Sigmoid colon (tissue), 7 donors: ENCODE data around the gene UBE2M. TPM values are rescaled to one million over a fixed set of nuclear protein-coding genes. Genes with fewer than 3 reads are reported as not detected.

Experiments used
- DNase-seq: peaks from one replicate; pipeline ENCODE4 v3.0.0-alpha.2; 2019
- H3K27ac ChIP-seq, 4 donors: fragments of 200-600 bp; sonication (generic); one replicate each; pipeline ENCODE4 v1.5.1; 2016 to 2019; ENCODE audit warnings: mild to moderate bottlenecking in 1 of 4
- H3K27me3 ChIP-seq, 3 donors: fragments of 200-600 bp; sonication (generic); one replicate each; pipeline ENCODE4 v1.5.1; 2019; ENCODE audit warnings: mild to moderate bottlenecking in 1 of 3
- H3K36me3 ChIP-seq, 4 donors: fragments of 200-600 bp; sonication (generic); one replicate each; pipeline ENCODE4 v1.5.1; 2016 to 2019
- H3K4me1 ChIP-seq, 4 donors: fragments of 200-600 bp; sonication (generic); one replicate each; pipeline ENCODE4 v1.5.1; 2017 to 2019
- H3K4me3 ChIP-seq, 4 donors: fragments of 200-600 bp; sonication (generic); one replicate each; pipeline ENCODE4 v1.5.1; 2017 to 2019; ENCODE audit warnings: mild to moderate bottlenecking in 2 of 4, moderate library complexity in 1 of 4
- H3K9me3 ChIP-seq, 4 donors: fragments of 200-600 bp in 3 of 4; sonication (generic) in 3 of 4; one replicate each; pipeline versions ENCODE4 v1.5.1 to v1.6.1; 2013 to 2019
- CTCF ChIP-seq, 4 experiments: fragments of 450-650 bp in 3 of 4; fragments of 200-600 bp in 1 of 4; IDR thresholded peaks; one replicate each; pipeline ENCODE4 v1.5.1; 2016 to 2019; ENCODE audit warnings: antibody characterized with exemption in 4 of 4, mild to moderate bottlenecking in 3 of 4, moderate library complexity in 2 of 4
- EP300 ChIP-seq, 4 donors: sonication (generic); formaldehyde crosslinking; IDR thresholded peaks; one replicate each; pipeline ENCODE4 v1.6.1; 2017; ENCODE audit warnings: antibody characterized with exemption in 4 of 4
- POLR2A ChIP-seq, 2 donors: fragments of 450-650 bp; IDR thresholded peaks; one replicate each; pipeline ENCODE4 v1.6.1; 2016; ENCODE audit warnings: antibody characterized with exemption in 2 of 2, mild to moderate bottlenecking in 2 of 2, moderate library complexity in 2 of 2
- POLR2AphosphoS5 ChIP-seq, 4 donors: sonication (generic); formaldehyde crosslinking; IDR thresholded peaks; one replicate each; pipeline ENCODE4 v1.6.1; 2017; ENCODE audit warnings: antibody characterized with exemption in 4 of 4
- WGBS, 2 donors: extraction: QIAGEN DNeasy Blood & Tissue Kit; methylation state at CpG; one replicate each; pipeline ENCODE4 v1.1.7; 2013; 5-methylcytosine and 5-hydroxymethylcytosine counted together
- intact Hi-C: fragments of 100-400 bp; cut with DNase I; formaldehyde crosslinking; loops from one replicate; pipeline ENCODE4 v1.15.1; 2023
- polyA plus RNA-seq, 3 donors: library from polyadenylated mRNA; stranded (reverse); fragments of 200-250 nt; gene quantifications; one replicate each; pipeline ENCODE4 v1.2.3, GENCODE V29; 2013
- total RNA-seq, 4 donors: library from RNA; depleted of rRNA; stranded (reverse); fragments of >200 nt; gene quantifications; one replicate each; pipeline ENCODE4 v1.1.0, GENCODE V29; 2016
- donor health status: healthy with polysubstance abuse.
- donor health status: Bipolar disorder and iron deficiency.
- donor health status: healthy.

UBE2M gene
- total and polyA plus RNA-seq, 7 donors, result 22.4 to 58.5 (median 37.5) TPM

- no peaks in the 10 kb centered on the region for H3K9me3 ChIP-seq
- H3K27ac ChIP-seq, result no peak overlapping the region
- H3K4me1 ChIP-seq, result peaks cover 0 to 56% (median 51%) of the 10 kb centered on the region in 4 donors
- intact Hi-C loops, result no loop called here
- TF ChIP-seq POLR2AphosphoS5 (IDR thresholded peaks at IDR 0.05) (no peak), POLR2A (IDR thresholded peaks at IDR 0.05) (no peak), EP300 (IDR thresholded peaks at IDR 0.05) (no peak), CTCF (IDR thresholded peaks at IDR 0.05) (no peak)
- no peak overlapping the region for H3K4me3 ChIP-seq
- no peaks in the 10 kb centered on the region for H3K27me3 ChIP-seq
- peak; percentile 59 for DNase-seq
- peaks cover 9 to 13% (median 11%) of the 10 kb centered on the region in 4 donors for H3K36me3 ChIP-seq
Observed at GRCh38 chr19:58560921-58561320, 2.5 kb upstream of the UBE2M start.

GRCh38 chr19:58560007-58560887 is 1.8 kb upstream of the UBE2M start:
- H3K36me3 ChIP-seq, result peaks cover 10 to 17% (median 13%) of the 10 kb centered on the region in 4 donors
- peak overlapping the region; percentile 99 to 100 (median 100) for H3K27ac ChIP-seq
- no peaks in the 10 kb centered on the region for H3K27me3 ChIP-seq
- H3K4me3 ChIP-seq, result peak overlapping the region in 3 of 4 donors; percentile 81 to 84 (median 83)
- peak; percentile 66 for DNase-seq
- 82 to 88% methylated on average over 8 of the region's 8 CpGs for WGBS, 2 donors
- TF ChIP-seq POLR2AphosphoS5 (IDR thresholded peaks at IDR 0.05) (no peak), CTCF (IDR thresholded peaks at IDR 0.05) (no peak), POLR2A (IDR thresholded peaks at IDR 0.05) (no peak), EP300 (IDR thresholded peaks at IDR 0.05) (no peak)
- intact Hi-C loops, result no loop called here
- peaks cover 0 to 62% (median 57%) of the 10 kb centered on the region in 4 donors for H3K4me1 ChIP-seq
- H3K9me3 ChIP-seq, result no peaks in the 10 kb centered on the region

GRCh38 chr19:58559275-58560006 is 1.0 kb upstream of the UBE2M start:
- intact Hi-C loops, result loop anchor here (2.0 kb wide), 1 partner anchor 13 kb away; the partner anchor contains the start of gene MZF1
- peaks cover 0 to 66% (median 60%) of the 10 kb centered on the region in 4 donors for H3K4me1 ChIP-seq

More at GRCh38 chr19:58559275-58560006, 1.0 kb upstream of the UBE2M start:
- Histone ChIP-seq H3K4me3 (peak overlapping the region; percentile 61 to 84 (median 82)), H3K9me3 (no peaks in the 10 kb centered on the region), H3K27me3 (no peaks in the 10 kb centered on the region), H3K36me3 (peaks cover 10 to 17% (median 13%) of the 10 kb centered on the region in 4 donors), H3K27ac (peak overlapping the region; percentile 99 to 100 (median 100))
- TF ChIP-seq CTCF (IDR thresholded peaks at IDR 0.05) (no peak), EP300 (IDR thresholded peaks at IDR 0.05) (no peak), POLR2AphosphoS5 (IDR thresholded peaks at IDR 0.05) (peak; percentile 66 to 90 (median 77)), POLR2A (IDR thresholded peaks at IDR 0.05) (peak in 1 of 2 donors; percentile 75)
- DNase-seq, result peak; percentile 97
- 1% methylated on average over 33 of the region's 33 CpGs for WGBS, 2 donors
